Cardiac muscle cell (in vitro differentiated cells and primary cell): ENCODE measurements around the gene MED31. TPM values are rescaled to one million over a fixed set of nuclear protein-coding genes. Genes with fewer than 3 reads are reported as not detected.

ENCODE experiments used
- DNase-seq, 2 donors: peaks; one replicate each; pipeline versions ENCODE4 v3.0.0 to v3.0.0-alpha.2; 2010 to 2017; ENCODE audit warnings: low read depth in 1 of 2, low spot score in 1 of 2
- H3K27ac ChIP-seq: fragments of 200-600 bp; sonication (generic); 2 replicates; pipeline ENCODE4 v1.5.1; 2016
- H3K27me3 ChIP-seq: fragments of 200-600 bp; sonication (generic); 2 replicates; pipeline ENCODE4 v1.6.0; 2016; ENCODE audit warnings: control low read depth
- H3K36me3 ChIP-seq: fragments of 200-600 bp; sonication (generic); 2 replicates; pipeline ENCODE4 v1.5.1; 2016; ENCODE audit warnings: control low read depth
- H3K4me1 ChIP-seq: fragments of 200-600 bp; sonication (generic); 2 replicates; pipeline ENCODE4 v1.8.1; 2017; ENCODE audit warnings: low read depth, mild to moderate bottlenecking, mixed run types
- H3K4me3 ChIP-seq: fragments of 200-600 bp; sonication (generic); 2 replicates; pipeline ENCODE4 v1.5.1; 2016; ENCODE audit warnings: mild to moderate bottlenecking
- H3K9me3 ChIP-seq: fragments of 200-600 bp; sonication (generic); 2 replicates; pipeline ENCODE4 v1.5.1; 2017; ENCODE audit warnings: low read depth, mild to moderate bottlenecking, control low read depth
- CTCF ChIP-seq: IDR thresholded peaks from 2 replicates; pipeline ENCODE4 v1.5.1; 2012; ENCODE audit warnings: low read depth, mild to moderate bottlenecking, low read length
- polyA plus RNA-seq: library from polyadenylated mRNA; unstranded; fragments of >200 nt; fragmentation: Nextera tagmentation; extraction: Ambion mirVana; gene quantifications from 2 replicates; pipeline ENCODE4 v1.2.1, GENCODE V29; 2016
- total RNA-seq: library from RNA; depleted of rRNA; stranded (reverse); fragments of >200 nt; gene quantifications from 2 replicates; pipeline ENCODE4 v1.2.3, GENCODE V29; 2016

The MED31 gene
- total and polyA plus RNA-seq, 2 experiments from 2014 or later = 7.1 to 72.6 TPM

- no peak for DNase-seq
- Histone ChIP-seq H3K9me3 (no peaks in the 10 kb centered on the region), H3K4me1 (peaks cover 4% of the 10 kb centered on the region), H3K36me3 (no peaks in the 10 kb centered on the region), H3K27ac (no peak overlapping the region), H3K4me3 (no peak overlapping the region), H3K27me3 (no peaks in the 10 kb centered on the region)
- TF ChIP-seq CTCF = no peak
Observed at GRCh38 chr17:6686026-6686425, 34.6 kb upstream of the MED31 start.

- no peaks in the 10 kb centered on the region for H3K36me3 ChIP-seq
- peaks cover 4% of the 10 kb centered on the region for H3K4me1 ChIP-seq
- no peaks in the 10 kb centered on the region for H3K27me3 ChIP-seq
- no peak for TF ChIP-seq CTCF
- no peak overlapping the region for H3K4me3 ChIP-seq
- no peak overlapping the region for H3K27ac ChIP-seq
- DNase-seq = no peak
- no peaks in the 10 kb centered on the region for H3K9me3 ChIP-seq
Observed at GRCh38 chr17:6684881-6685767, 33.7 kb upstream of the MED31 start.

GRCh38 chr17:6684460-6684783 is 33.0 kb upstream of the MED31 start:
- no peak for DNase-seq
- Histone ChIP-seq H3K27ac (no peak overlapping the region), H3K9me3 (no peaks in the 10 kb centered on the region), H3K4me1 (peaks cover under 1% of the 10 kb centered on the region), H3K27me3 (no peaks in the 10 kb centered on the region), H3K4me3 (no peak overlapping the region), H3K36me3 (no peaks in the 10 kb centered on the region)
- no peak for TF ChIP-seq CTCF

DNA sequence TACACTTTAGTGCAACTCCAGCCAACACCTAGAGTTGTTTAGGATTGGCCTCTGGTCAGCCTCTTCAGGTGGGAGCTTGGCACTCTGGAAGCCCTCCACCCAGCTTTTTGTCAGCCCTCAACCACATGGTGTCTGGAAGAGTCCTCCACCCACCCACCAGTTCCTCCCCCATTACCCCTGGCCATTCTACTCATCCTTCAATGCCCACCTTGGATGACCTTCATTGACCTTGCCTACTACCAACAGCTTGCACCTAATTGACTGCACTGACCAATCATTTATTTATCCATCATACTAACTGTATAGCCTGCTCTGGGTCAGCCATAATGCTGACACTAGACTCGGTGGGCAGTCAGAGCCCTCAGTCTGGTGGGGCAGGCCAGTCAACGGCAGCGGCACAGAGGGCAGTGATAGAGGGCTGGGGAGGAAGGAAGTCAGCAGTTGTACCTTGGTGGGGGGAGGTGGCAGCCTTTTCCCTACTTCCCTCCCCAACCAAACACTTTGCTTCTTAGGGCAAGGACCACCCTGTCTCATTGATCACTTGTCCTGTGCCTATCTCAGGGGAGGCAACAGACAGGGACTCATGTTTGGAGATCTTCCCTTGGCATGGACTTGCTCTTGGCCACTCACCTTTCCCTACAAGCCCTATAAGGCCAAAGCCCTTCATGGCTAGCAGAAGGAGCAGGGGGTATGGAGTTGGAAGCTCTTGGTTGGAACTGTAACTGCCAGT is 32.5 kb upstream of the MED31 start:
- TF ChIP-seq CTCF = no peak
- no peak for DNase-seq
- Histone ChIP-seq H3K27me3 (no peaks in the 10 kb centered on the region), H3K4me1 (no peaks in the 10 kb centered on the region), H3K36me3 (no peaks in the 10 kb centered on the region), H3K27ac (no peak overlapping the region), H3K9me3 (no peaks in the 10 kb centered on the region), H3K4me3 (no peak overlapping the region)

DNA sequence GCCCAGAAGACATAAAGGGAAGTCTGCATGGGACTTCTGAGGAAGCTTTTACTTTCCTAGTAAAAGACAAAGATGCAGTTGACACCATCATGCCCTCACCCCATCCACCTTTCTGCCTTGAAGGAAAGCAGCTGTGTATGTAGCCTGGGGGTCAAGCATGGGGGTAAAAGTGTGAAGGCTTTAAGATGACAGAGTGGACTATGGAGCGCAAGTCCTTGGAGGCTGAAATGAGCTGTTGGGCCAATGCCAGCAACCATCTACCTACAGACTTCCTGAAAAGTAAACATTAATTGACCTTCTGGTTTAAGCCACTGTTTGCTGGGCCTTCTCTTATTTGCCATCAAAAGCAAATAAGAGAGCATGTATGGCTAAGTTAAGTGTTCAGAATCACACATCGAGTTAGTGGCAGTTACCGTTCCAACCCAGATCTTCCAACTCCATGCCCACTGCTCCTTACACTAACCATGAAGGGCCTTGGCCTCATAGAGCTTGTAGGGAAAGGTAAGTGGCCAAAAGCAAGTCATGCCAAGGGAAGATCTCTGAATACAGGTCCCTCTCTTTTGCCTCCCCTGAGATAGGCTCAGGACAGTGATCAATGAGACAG is 31.8 kb upstream of the MED31 start:
- DNase-seq = no peak
- Histone ChIP-seq H3K27me3 (no peaks in the 10 kb centered on the region), H3K4me3 (no peak overlapping the region), H3K36me3 (no peaks in the 10 kb centered on the region), H3K9me3 (no peaks in the 10 kb centered on the region), H3K4me1 (no peaks in the 10 kb centered on the region), H3K27ac (no peak overlapping the region)
- TF ChIP-seq CTCF = no peak
